B cell (primary cell): Measurements from ENCODE around the gene BST1. TPM values are rescaled to one million over a fixed set of nuclear protein-coding genes. Genes with fewer than 3 reads are reported as not detected.

Source experiments
- ATAC-seq: fragments of 200-7000 bp; cut with Tn5 transposase; one replicate; pipeline ENCODE4 v1.10.0; 2021; ENCODE audit warnings: low read depth, mild to moderate bottlenecking, moderate number of reproducible peaks, moderate library complexity
- CTCF ChIA-PET: fragments of 350-600 bp; sonication (Branson Sonifier 250); formaldehyde crosslinking; loops from one replicate; lab custom pipeline; 2021; ENCODE audit warnings: antibody characterized with exemption, inconsistent platforms; lab: Charles Lee
- POLR2A ChIA-PET: fragments of 350-600 bp; sonication (Branson Sonifier 250); formaldehyde crosslinking; loops from one replicate; lab custom pipeline; 2021; ENCODE audit warnings: antibody characterized with exemption; lab: Charles Lee
- DNase-seq: peaks from one replicate; pipeline ENCODE4 v3.0.0; 2013
- H2AFZ ChIP-seq: 2 replicates; pipeline ENCODE4 v1.6.1; 2012; ENCODE audit warnings: mild to moderate bottlenecking, low read depth, low read length; ENCODE audit not compliant: insufficient read depth, poor library complexity, severe bottlenecking
- H3K27ac ChIP-seq, 2 donors: 1 replicate in 1 of 2; 2 replicates in 1 of 2; pipeline ENCODE4 v1.5.1; 2012 to 2013; ENCODE audit warnings: low read length in 2 of 2, mild to moderate bottlenecking in 2 of 2, moderate library complexity in 1 of 2
- H3K27me3 ChIP-seq, 4 experiments: fragments of 200-600 bp in 1 of 4; sonication (generic) in 1 of 4; replicated peaks in 1 of 4; 1 replicate in 2 of 4; 2 replicates in 2 of 4; pipeline versions ENCODE4 v1.6.1 to v1.7.0; 2013 to 2016; ENCODE audit warnings: low read length in 3 of 4, mild to moderate bottlenecking in 2 of 4, mixed read lengths in 1 of 4, moderate library complexity in 1 of 4; ENCODE audit not compliant: insufficient read depth in 4 of 4, control insufficient read depth in 3 of 4; ENCODE audit errors: control extremely low read depth in 1 of 4
- H3K36me3 ChIP-seq, 2 experiments: replicated peaks in 1 of 2; 1 replicate in 1 of 2; 2 replicates in 1 of 2; pipeline versions ENCODE4 v1.6.1 to v1.7.1; 2013; ENCODE audit warnings: low read length in 1 of 2; ENCODE audit not compliant: insufficient read depth in 2 of 2, control insufficient read depth in 1 of 2; ENCODE audit errors: control extremely low read depth in 1 of 2, extremely low read depth in 1 of 2
- H3K4me1 ChIP-seq, 2 donors: fragments of 200-600 bp in 1 of 2; sonication (generic) in 1 of 2; 1 replicate in 1 of 2; 2 replicates in 1 of 2; pipeline versions ENCODE4 v1.5.1 to v1.6.1; 2013 to 2017; ENCODE audit warnings: low read length in 2 of 2; ENCODE audit not compliant: control insufficient read depth in 2 of 2, insufficient read depth in 2 of 2
- H3K4me2 ChIP-seq: replicated peaks from 2 replicates; pipeline ENCODE3; 2012; ENCODE audit warnings: mild to moderate bottlenecking, low read depth, low read length; ENCODE audit not compliant: poor library complexity, severe bottlenecking
- H3K4me3 ChIP-seq, 5 experiments: fragments of 200-600 bp in 1 of 5; sonication (generic) in 1 of 5; 1 replicate in 3 of 5; 2 replicates in 2 of 5; pipeline versions ENCODE4 v1.5.1 to v1.7.0; 2011 to 2016; ENCODE audit warnings: low read length in 4 of 5, mild to moderate bottlenecking in 4 of 5, low read depth in 2 of 5, control low read depth in 1 of 5, moderate library complexity in 1 of 5; ENCODE audit not compliant: insufficient read depth in 1 of 5; ENCODE audit errors: control extremely low read depth in 1 of 5, extremely low read depth in 1 of 5
- H3K79me2 ChIP-seq: fragments of 200-600 bp; sonication (generic); one replicate; pipeline ENCODE4 v1.6.0; 2016; ENCODE audit warnings: low read length; ENCODE audit not compliant: control insufficient read depth, insufficient read depth
- H3K9ac ChIP-seq: fragments of 200-600 bp; sonication (generic); 2 replicates; pipeline ENCODE4 v1.6.1; 2017; ENCODE audit warnings: mild to moderate bottlenecking, low read length, moderate library complexity
- H3K9me3 ChIP-seq, 3 donors: one replicate each; pipeline versions ENCODE4 v1.6.1 to v1.7.1; 2013; ENCODE audit warnings: low read length in 2 of 3; ENCODE audit not compliant: control insufficient read depth in 2 of 3, insufficient read depth in 1 of 3; ENCODE audit errors: control extremely low read depth in 1 of 3
- H4K20me1 ChIP-seq: 2 replicates; pipeline ENCODE4 v1.6.0; 2012; ENCODE audit warnings: mild to moderate bottlenecking, low read length; ENCODE audit not compliant: insufficient read depth, control insufficient read depth, poor library complexity, severe bottlenecking
- H3K27ac Mint-ChIP-seq: one replicate; pipeline ENCODE4 v1.8.0; 2021; ENCODE audit warnings: mixed read lengths
- H3K27me3 Mint-ChIP-seq: one replicate; pipeline ENCODE4 v1.8.0; 2021; ENCODE audit warnings: mixed read lengths
- H3K4me1 Mint-ChIP-seq: one replicate; pipeline ENCODE4 v1.8.0; 2021; ENCODE audit warnings: mixed read lengths
- H3K4me3 Mint-ChIP-seq: one replicate; pipeline ENCODE4 v1.8.0; 2021; ENCODE audit warnings: mixed read lengths
- H3K9me3 Mint-ChIP-seq: one replicate; pipeline ENCODE4 v1.8.0; 2022; ENCODE audit warnings: mixed read lengths; ENCODE audit not compliant: insufficient read depth
- EZH2 ChIP-seq: IDR thresholded peaks from 2 replicates; pipeline ENCODE4 v1.6.1; 2012; ENCODE audit warnings: borderline replicate concordance, low read depth, mild to moderate bottlenecking, moderate library complexity, low read length; ENCODE audit not compliant: insufficient read depth, poor library complexity, severe bottlenecking
- WGBS: methylation state at CpG from one replicate; pipeline ENCODE4 v1.1.5; 2013; ENCODE audit warnings: missing lambda C conversion rate; ENCODE audit not compliant: insufficient coverage; 5-methylcytosine and 5-hydroxymethylcytosine counted together
- intact Hi-C: fragments of 100-400 bp; cut with micrococcal nuclease; formaldehyde crosslinking; loops from one replicate; pipeline ENCODE4 v1.10.0; 2022
- polyA plus RNA-seq: library from polyadenylated mRNA; depleted of rRNA; stranded (reverse); fragments of >200 nt; gene quantifications from 2 replicates; pipeline ENCODE4 v1.2.3, GENCODE V29; 2012
- total RNA-seq, 2 donors: library from RNA; stranded (reverse); fragments of 120-200 nt in 1 of 2; gene quantifications; 1 replicate in 1 of 2; 2 replicates in 1 of 2; pipeline versions ENCODE4 v1.2.3 to v1.2.4, GENCODE V29; 2013 to 2022
- TF ChIP-seq, protein P1 (sequence below): fragments of 200-600 bp; IDR thresholded peaks from one replicate; pipeline ENCODE4 v1.8.0; 2022; ENCODE audit warnings: antibody characterized with exemption, mild to moderate bottlenecking

Gene BST1
- total and polyA plus RNA-seq, 2 donors (not counting 1 experiment from before 2014, with no cell fraction given): 0.32 to 1.00 TPM

DNA sequence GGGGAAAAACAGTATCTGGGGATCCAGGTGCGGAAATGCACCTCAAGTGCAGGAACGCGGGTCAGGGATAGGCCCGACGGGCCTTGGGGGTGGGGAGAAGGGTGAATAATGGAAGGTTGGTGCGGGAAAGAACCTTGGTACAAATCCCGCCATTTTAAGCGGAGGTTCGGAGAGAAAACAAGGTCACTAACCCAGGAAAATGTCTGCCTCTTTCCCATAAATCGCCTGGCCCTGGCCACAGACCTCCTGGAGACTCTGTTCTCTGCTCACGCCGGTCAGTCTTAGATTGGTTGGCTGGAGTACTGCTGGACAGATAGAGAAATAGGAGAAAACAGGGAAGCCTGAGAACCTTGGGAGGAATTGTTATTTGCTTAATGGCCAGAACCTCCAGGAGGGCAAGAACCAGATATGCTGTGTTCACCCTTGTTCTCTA lies 46.8 kb upstream of the BST1 start:
- peaks cover 44% of the 10 kb centered on the region for H3K79me2 ChIP-seq

DNA sequence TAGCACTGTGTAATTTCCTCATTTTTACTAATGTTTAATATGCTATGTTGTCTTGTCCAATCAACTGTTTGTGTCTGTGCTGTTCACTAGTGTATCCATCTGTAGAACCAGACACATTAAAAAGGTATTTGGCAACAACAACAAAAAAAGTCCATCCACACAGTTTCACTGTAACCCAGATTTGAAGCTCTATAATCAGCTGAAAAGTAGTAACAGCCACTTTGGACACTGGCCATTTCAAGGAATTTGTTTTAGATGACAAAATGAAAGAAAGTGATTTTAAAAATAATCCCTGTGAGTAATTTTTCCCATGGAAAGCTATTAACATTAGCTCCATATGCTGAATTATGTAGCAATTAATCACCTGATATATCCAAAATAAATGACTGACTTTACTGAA lies 45.5 kb upstream of the BST1 start:
- H3K27ac Mint-ChIP-seq: no peak overlapping the region
- H3K9me3 ChIP-seq: no peaks in the 10 kb centered on the region
- no peaks in the 10 kb centered on the region for H3K27me3 ChIP-seq
- H4K20me1 ChIP-seq: peaks cover 13% of the 10 kb centered on the region
- no peak overlapping the region for H2AFZ ChIP-seq
- H3K4me3 Mint-ChIP-seq: no peak overlapping the region
- no peaks in the 10 kb centered on the region for H3K27me3 Mint-ChIP-seq
- no peaks in the 10 kb centered on the region for H3K9me3 Mint-ChIP-seq
- ChIA-PET CTCF (no interaction called here), POLR2A (no interaction called here)
- H3K4me3 ChIP-seq: peak overlapping the region in 1 of 5 experiments; percentile 75
- intact Hi-C loops: loop anchor here (10.0 kb wide), 3 partner anchors 117 to 567 kb away; partner anchors contain the start of genes CD38 and TAPT1
- peaks cover 23 to 26% of the 10 kb centered on the region in 2 donors for H3K4me1 ChIP-seq
- DNase-seq (no peak), ATAC-seq (no peak)
- H3K4me1 Mint-ChIP-seq: peaks cover 28% of the 10 kb centered on the region
- no peaks in the 10 kb centered on the region for H3K36me3 ChIP-seq
- no peak overlapping the region for H3K4me2 ChIP-seq
- TF ChIP-seq EZH2: no peak
- TF ChIP-seq, protein P1, sequence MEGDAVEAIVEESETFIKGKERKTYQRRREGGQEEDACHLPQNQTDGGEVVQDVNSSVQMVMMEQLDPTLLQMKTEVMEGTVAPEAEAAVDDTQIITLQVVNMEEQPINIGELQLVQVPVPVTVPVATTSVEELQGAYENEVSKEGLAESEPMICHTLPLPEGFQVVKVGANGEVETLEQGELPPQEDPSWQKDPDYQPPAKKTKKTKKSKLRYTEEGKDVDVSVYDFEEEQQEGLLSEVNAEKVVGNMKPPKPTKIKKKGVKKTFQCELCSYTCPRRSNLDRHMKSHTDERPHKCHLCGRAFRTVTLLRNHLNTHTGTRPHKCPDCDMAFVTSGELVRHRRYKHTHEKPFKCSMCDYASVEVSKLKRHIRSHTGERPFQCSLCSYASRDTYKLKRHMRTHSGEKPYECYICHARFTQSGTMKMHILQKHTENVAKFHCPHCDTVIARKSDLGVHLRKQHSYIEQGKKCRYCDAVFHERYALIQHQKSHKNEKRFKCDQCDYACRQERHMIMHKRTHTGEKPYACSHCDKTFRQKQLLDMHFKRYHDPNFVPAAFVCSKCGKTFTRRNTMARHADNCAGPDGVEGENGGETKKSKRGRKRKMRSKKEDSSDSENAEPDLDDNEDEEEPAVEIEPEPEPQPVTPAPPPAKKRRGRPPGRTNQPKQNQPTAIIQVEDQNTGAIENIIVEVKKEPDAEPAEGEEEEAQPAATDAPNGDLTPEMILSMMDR: no peak
- H3K27ac ChIP-seq: no peak overlapping the region
- no peak overlapping the region for H3K9ac ChIP-seq
- peaks cover 30% of the 10 kb centered on the region for H3K79me2 ChIP-seq

More for the DNA sequence above, 46.8 kb upstream of the BST1 start:
- H3K4me2 ChIP-seq: peak overlapping the region; percentile 87
- peak overlapping the region; percentile 95 for H3K9ac ChIP-seq
- DNase-seq (no peak), ATAC-seq (no peak)
- intact Hi-C loops: loop anchor here (10.0 kb wide), 3 partner anchors 119 to 569 kb away; partner anchors contain the start of genes CD38 and TAPT1
- H3K36me3 ChIP-seq: no peaks in the 10 kb centered on the region
- TF ChIP-seq, protein P1: no peak
- no peak for TF ChIP-seq EZH2
- no peaks in the 10 kb centered on the region for H3K9me3 Mint-ChIP-seq
- peak overlapping the region; percentile 99 for H3K27ac Mint-ChIP-seq
- ChIA-PET POLR2A (interaction anchor here (0.6 to 2.3 kb wide), 4 partner anchors 10 to 26 kb away, joined by 3 to 8 read pairs (median 3); partner anchors contain the start of gene FAM200B), CTCF (interaction anchor here (0.9 to 2.2 kb wide), 3 partner anchors 20 to 101 kb away, joined by 3 to 9 read pairs (median 4); partner anchors contain the start of gene FAM200B)
- peak overlapping the region; percentile 96 for H3K4me3 Mint-ChIP-seq
- peaks cover 38% of the 10 kb centered on the region for H3K4me1 Mint-ChIP-seq
- peak overlapping the region; percentile 88 to 97 for H3K27ac ChIP-seq
- H3K27me3 ChIP-seq: no peaks in the 10 kb centered on the region
- H3K27me3 Mint-ChIP-seq: no peaks in the 10 kb centered on the region
- 97% methylated on average over 10 of the region's 12 CpGs for WGBS
- no peaks in the 10 kb centered on the region for H3K9me3 ChIP-seq
- peaks cover 24% of the 10 kb centered on the region for H4K20me1 ChIP-seq
- H3K4me3 ChIP-seq: peak overlapping the region; percentile 30 to 87 (median 85)
- peak overlapping the region; percentile 100 for H2AFZ ChIP-seq
- peaks cover 29 to 37% of the 10 kb centered on the region in 2 donors for H3K4me1 ChIP-seq
